Stomach (tissue), 9 donors: ENCODE data around the gene FGA. TPM values are rescaled to one million over a fixed set of nuclear protein-coding genes. Genes with fewer than 3 reads are reported as not detected.
"Not testable (repeated sequence)": the region's sequence is repeated elsewhere in the genome, so short reads cannot be mapped to it uniquely, and the experiment has no call there.

Experiments used
- DNase-seq, 2 donors: peaks; one replicate each; pipeline versions ENCODE4 v3.0.0 to v3.0.0-alpha.2; 2013 to 2019
- H3K27ac ChIP-seq, 5 donors: fragments of 200-600 bp in 4 of 5; sonication (generic) in 4 of 5; one replicate each; pipeline ENCODE4 v1.5.1; 2013 to 2019; ENCODE audit warnings: mild to moderate bottlenecking in 1 of 5, moderate library complexity in 1 of 5
- H3K27me3 ChIP-seq, 3 donors: fragments of 200-600 bp; sonication (generic); one replicate each; pipeline ENCODE4 v1.5.1; 2017 to 2019; ENCODE audit warnings: mixed run types in 1 of 3
- H3K36me3 ChIP-seq, 4 donors: fragments of 200-600 bp; sonication (generic); 1 replicate in 3 of 4; 2 replicates in 1 of 4; pipeline ENCODE4 v1.5.1; 2016 to 2019
- H3K4me1 ChIP-seq, 4 donors: fragments of 200-600 bp; sonication (generic); one replicate each; pipeline ENCODE4 v1.5.1; 2016 to 2019
- H3K4me3 ChIP-seq, 4 donors: fragments of 200-600 bp; sonication (generic) in 3 of 4; one replicate each; pipeline ENCODE4 v1.5.1; 2016 to 2019; ENCODE audit warnings: mild to moderate bottlenecking in 1 of 4
- H3K9me3 ChIP-seq, 4 donors: fragments of 200-600 bp; sonication (generic); one replicate each; pipeline ENCODE4 v1.5.1; 2016 to 2019
- EP300 ChIP-seq: sonication (generic); formaldehyde crosslinking; IDR thresholded peaks from one replicate; pipeline ENCODE4 v1.6.1; 2017; ENCODE audit warnings: antibody characterized with exemption
- POLR2A ChIP-seq, 4 donors: fragments of 450-650 bp; IDR thresholded peaks; one replicate each; pipeline ENCODE4 v1.6.1; 2016; ENCODE audit warnings: antibody characterized with exemption in 4 of 4, control low read depth in 2 of 4, mild to moderate bottlenecking in 1 of 4, moderate library complexity in 1 of 4
- POLR2AphosphoS5 ChIP-seq, 3 donors: sonication (generic); formaldehyde crosslinking; IDR thresholded peaks; one replicate each; pipeline ENCODE4 v1.6.1; 2016; ENCODE audit warnings: antibody characterized with exemption in 3 of 3
- WGBS, 5 donors: extraction: QIAGEN DNeasy Blood & Tissue Kit in 3 of 5; methylation state at CpG; one replicate each; pipeline versions ENCODE4 v1.1.5 to v1.1.7; 2013 to 2018; 5-methylcytosine and 5-hydroxymethylcytosine counted together
- intact Hi-C: fragments of 100-400 bp; cut with DNase I; formaldehyde crosslinking; loops from one replicate; pipeline ENCODE4 v1.15.1; 2023; ENCODE audit warnings: low total_unique reads
- polyA plus RNA-seq, 3 donors: library from polyadenylated mRNA; stranded (reverse); fragments of 200-250 nt; gene quantifications; one replicate each; pipeline ENCODE4 v1.2.3, GENCODE V29; 2013
- total RNA-seq, 5 donors: library from RNA; depleted of rRNA; stranded (reverse); fragments of >200 nt; gene quantifications; one replicate each; pipeline versions ENCODE4 v1.1.0 to v1.2.3, GENCODE V29; 2014 to 2016
- TF ChIP-seq, protein P1 (sequence below), 7 experiments: fragments of 450-650 bp in 4 of 7; fragments of 200-600 bp in 3 of 7; sonication (generic) in 3 of 7; IDR thresholded peaks; one replicate each; pipeline ENCODE4 v1.5.1; 2016 to 2019; ENCODE audit warnings: antibody characterized with exemption in 7 of 7, control low read depth in 2 of 7, mild to moderate bottlenecking in 1 of 7
- donor health status: healthy with polysubstance abuse.
- donor health status: Bipolar disorder and iron deficiency.
- donor health status: healthy.

The FGA gene
- total and polyA plus RNA-seq, 8 donors: 3.1 to 43.7 (median 8.0) TPM; not detected in 2

DNA sequence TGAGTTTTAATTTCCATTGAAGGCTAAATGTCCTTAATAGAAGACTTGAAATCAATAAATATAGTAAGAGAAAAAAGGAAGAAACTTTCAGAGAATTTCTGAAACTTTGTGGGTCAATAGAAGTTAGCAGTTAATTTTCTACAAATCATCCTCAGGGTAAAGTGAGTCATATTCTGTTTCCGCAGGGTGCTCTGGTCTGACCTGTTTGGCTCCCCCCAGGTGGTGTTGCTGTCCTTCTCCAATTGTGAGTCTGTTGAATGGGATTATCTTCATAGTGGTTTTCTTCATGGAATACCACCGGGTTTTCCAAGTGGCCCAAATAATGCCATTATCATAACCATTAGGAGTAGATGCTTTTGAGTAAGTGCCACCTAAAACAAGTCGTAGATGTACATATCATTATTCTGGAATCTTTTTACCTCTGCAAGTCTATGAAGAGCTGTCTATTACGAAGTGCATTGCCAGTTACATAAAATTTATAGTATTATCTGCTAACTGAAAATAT, 14.2 kb upstream of the FGA start:
- no peaks in the 10 kb centered on the region for H3K4me1 ChIP-seq
- TF ChIP-seq POLR2A (IDR thresholded peaks at IDR 0.05) (no peak), EP300 (no peak), POLR2AphosphoS5 (IDR thresholded peaks at IDR 0.05) (no peak)
- TF ChIP-seq, protein P1, sequence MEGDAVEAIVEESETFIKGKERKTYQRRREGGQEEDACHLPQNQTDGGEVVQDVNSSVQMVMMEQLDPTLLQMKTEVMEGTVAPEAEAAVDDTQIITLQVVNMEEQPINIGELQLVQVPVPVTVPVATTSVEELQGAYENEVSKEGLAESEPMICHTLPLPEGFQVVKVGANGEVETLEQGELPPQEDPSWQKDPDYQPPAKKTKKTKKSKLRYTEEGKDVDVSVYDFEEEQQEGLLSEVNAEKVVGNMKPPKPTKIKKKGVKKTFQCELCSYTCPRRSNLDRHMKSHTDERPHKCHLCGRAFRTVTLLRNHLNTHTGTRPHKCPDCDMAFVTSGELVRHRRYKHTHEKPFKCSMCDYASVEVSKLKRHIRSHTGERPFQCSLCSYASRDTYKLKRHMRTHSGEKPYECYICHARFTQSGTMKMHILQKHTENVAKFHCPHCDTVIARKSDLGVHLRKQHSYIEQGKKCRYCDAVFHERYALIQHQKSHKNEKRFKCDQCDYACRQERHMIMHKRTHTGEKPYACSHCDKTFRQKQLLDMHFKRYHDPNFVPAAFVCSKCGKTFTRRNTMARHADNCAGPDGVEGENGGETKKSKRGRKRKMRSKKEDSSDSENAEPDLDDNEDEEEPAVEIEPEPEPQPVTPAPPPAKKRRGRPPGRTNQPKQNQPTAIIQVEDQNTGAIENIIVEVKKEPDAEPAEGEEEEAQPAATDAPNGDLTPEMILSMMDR (IDR thresholded peaks at IDR 0.05): no peak
- no peaks in the 10 kb centered on the region for H3K36me3 ChIP-seq
- 83 to 88% (median 86%) methylated on average over 4 of the region's 4 CpGs for WGBS, 5 donors
- no peaks in the 10 kb centered on the region for H3K27me3 ChIP-seq
- intact Hi-C loops: no loop called here
- DNase-seq: no peak
- no peaks in the 10 kb centered on the region for H3K9me3 ChIP-seq
- H3K4me3 ChIP-seq: no peak overlapping the region
- no peak overlapping the region for H3K27ac ChIP-seq

GRCh38 chr4:154603033-154603943, 12.7 kb upstream of the FGA start:
- WGBS, 5 donors: 78 to 88% (median 84%) methylated on average over 6 of the region's 6 CpGs

DNA sequence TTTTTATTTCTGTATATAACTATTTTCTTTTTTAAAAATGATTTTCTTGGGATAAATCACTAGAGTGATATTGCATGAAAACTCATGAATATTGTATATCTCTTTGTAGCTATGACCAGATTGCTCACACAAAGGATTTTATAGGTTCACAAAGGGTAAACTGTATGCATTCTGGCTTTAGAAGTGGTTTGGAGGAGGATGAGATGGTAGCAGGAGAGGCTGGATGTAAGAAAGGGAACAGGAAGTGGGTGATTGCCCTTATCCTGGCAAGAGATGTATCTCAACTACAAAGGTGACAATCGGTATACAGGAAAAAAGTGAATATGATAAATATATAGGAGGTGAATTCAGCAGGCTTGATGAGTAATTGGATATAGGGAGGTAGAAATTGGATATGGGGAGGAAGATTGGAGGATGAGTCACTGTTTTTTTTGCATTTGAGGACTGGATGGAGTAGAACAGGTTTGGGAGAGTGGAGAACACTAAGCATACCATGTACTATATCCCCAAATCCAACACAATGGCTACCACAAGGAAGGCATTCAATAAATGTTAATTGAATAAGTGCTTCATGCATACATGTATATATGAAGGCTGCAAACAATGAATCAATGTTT, 12.0 kb upstream of the FGA start:
- no peak for DNase-seq
- intact Hi-C loops: no loop called here
- WGBS, 5 donors: 69 to 78% (median 71%) methylated on average over 1 of the region's 1 CpG

More at GRCh38 chr4:154603033-154603943, 12.7 kb upstream of the FGA start:
- Histone ChIP-seq H3K4me3 (no peak overlapping the region), H3K27me3 (no peaks in the 10 kb centered on the region), H3K4me1 (no peaks in the 10 kb centered on the region), H3K36me3 (no peaks in the 10 kb centered on the region), H3K9me3 (no peaks in the 10 kb centered on the region), H3K27ac (no peak overlapping the region)
- DNase-seq: no peak
- TF ChIP-seq EP300 (no peak), POLR2A (IDR thresholded peaks at IDR 0.05) (no peak), POLR2AphosphoS5 (IDR thresholded peaks at IDR 0.05) (no peak)
- TF ChIP-seq, protein P1 (IDR thresholded peaks at IDR 0.05): no peak
- intact Hi-C loops: no loop called here

GRCh38 chr4:154597798-154598774, 7.5 kb upstream of the FGA start:
- no peaks in the 10 kb centered on the region for H3K9me3 ChIP-seq
- no peak overlapping the region for H3K4me3 ChIP-seq
- no peak for TF ChIP-seq EP300
- TF ChIP-seq, protein P1 (IDR thresholded peaks at IDR 0.05): no peak
- no peak for TF ChIP-seq POLR2AphosphoS5 (IDR thresholded peaks at IDR 0.05)
- TF ChIP-seq POLR2A (IDR thresholded peaks at IDR 0.05): no peak
- no peak for DNase-seq
- H3K27ac ChIP-seq: no peak overlapping the region
- no peaks in the 10 kb centered on the region for H3K27me3 ChIP-seq
- H3K36me3 ChIP-seq: no peaks in the 10 kb centered on the region
- no peaks in the 10 kb centered on the region for H3K4me1 ChIP-seq
- 67 to 75% (median 73%) methylated on average over 7 of the region's 7 CpGs for WGBS, 5 donors
- intact Hi-C loops: no loop called here

More for the DNA sequence above, 12.0 kb upstream of the FGA start:
- Histone ChIP-seq H3K4me1 (no peaks in the 10 kb centered on the region), H3K27me3 (no peaks in the 10 kb centered on the region), H3K9me3 (no peaks in the 10 kb centered on the region), H3K36me3 (no peaks in the 10 kb centered on the region), H3K27ac (no peak overlapping the region), H3K4me3 (no peak overlapping the region)
- TF ChIP-seq POLR2A (IDR thresholded peaks at IDR 0.05) (no peak), POLR2AphosphoS5 (IDR thresholded peaks at IDR 0.05) (no peak)

DNA sequence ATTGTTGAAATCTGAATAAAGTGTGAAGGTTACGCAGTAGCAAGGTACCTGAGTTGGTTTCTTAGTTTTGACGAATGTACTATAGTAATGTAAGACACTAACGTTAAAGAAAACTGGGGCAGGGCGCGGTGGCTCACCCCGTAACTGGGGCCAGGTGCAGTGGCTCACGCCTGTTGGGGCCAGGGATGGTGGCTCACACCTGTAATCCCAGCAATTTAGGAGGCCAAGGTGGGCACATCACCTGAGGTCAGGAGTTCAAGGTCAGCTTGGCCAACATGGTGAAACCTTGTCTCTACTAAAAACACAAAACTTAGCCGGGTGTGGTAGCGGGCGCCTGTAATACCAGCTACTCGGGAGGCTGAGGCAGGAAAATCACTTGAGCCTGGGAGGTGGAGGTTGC, 6.7 kb upstream of the FGA start:
- H3K27me3 ChIP-seq, H3K4me1 ChIP-seq, H3K4me3 ChIP-seq, H3K9me3 ChIP-seq, H3K36me3 ChIP-seq, intact Hi-C loops, H3K27ac ChIP-seq, DNase-seq: not testable (repeated sequence)
- 84 to 93% (median 90%) methylated on average over 11 of the region's 11 CpGs for WGBS, 5 donors
